ENCODE measurements around the gene ARRB1. TPM values are rescaled to one million over a fixed set of nuclear protein-coding genes. Genes with fewer than 3 reads are reported as not detected.
A peak's percentile ranks its signal among the peaks of the same experiment; 100 is the strongest.

The ARRB1 gene
- total RNA-seq, 2 experiments from 2014 or later: 42.6 to 69.3 TPM

DNA sequence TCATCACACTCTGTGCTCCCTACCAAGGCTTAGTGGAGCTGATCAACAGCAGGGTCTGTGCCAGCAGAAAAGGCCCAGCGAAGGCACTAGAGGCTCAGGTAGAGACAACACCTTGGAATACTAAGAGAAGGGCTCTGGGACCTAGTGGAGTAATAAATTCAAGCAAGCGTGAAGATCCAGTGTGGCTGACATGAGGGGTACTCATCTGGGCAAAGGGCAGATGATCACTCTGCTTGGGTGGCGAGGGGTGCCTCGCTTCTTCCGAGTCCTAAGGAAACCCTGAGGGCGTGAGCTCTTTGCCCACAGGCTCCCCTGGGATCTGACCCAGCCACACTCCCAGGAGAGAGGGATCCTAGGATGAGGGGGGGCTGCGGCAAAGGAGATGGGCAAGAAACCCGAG is 114.4 kb downstream of the ARRB1 start:
- H3K9me3 Mint-ChIP-seq (ENCODE audit: low read depth): no peaks in the 10 kb centered on the region
- DNase-seq: peak; percentile 14
- H3K4me3 Mint-ChIP-seq: no peak overlapping the region
- no peak overlapping the region for H3K27ac Mint-ChIP-seq
- peaks cover 45% of the 10 kb centered on the region for H3K27me3 Mint-ChIP-seq
- no peaks in the 10 kb centered on the region for H3K36me3 Mint-ChIP-seq
- no peak for ATAC-seq
- H3K4me1 Mint-ChIP-seq: peaks cover 3% of the 10 kb centered on the region
- CTCF ChIA-PET: interaction anchor here (3.4 to 17.1 kb wide), 2 partner anchors 11 to 95 kb away, joined by 20 to 572 read pairs; no protein-coding TSS in a partner anchor

DNA sequence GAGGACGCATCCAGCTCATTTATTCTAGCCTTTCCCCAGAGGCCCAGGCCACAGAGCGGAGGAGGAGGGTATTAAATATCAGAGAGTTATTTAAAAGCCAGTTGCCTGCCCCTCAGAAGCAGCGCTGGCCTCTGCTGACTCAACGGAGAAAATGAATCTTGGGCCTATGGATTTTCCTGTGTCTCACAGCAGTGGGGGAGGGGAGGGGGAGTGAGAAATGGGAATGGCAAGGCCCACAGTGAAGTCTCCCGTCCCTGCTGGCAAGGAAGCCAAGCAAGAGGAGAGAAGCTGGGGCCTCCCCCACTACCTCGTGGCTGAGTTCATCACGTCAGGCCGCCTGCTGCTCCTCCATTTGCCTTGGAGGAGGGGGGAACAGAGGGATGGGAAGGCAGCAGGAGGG is 115.4 kb downstream of the ARRB1 start:
- ATAC-seq: no peak
- peaks cover 3% of the 10 kb centered on the region for H3K4me1 Mint-ChIP-seq
- H3K9me3 Mint-ChIP-seq (ENCODE audit: low read depth): no peaks in the 10 kb centered on the region
- CTCF ChIA-PET: interaction anchor here (2.1 to 17.1 kb wide), 2 partner anchors 94 to 96 kb away, joined by 9 to 572 read pairs; no protein-coding TSS in a partner anchor
- H3K36me3 Mint-ChIP-seq: no peaks in the 10 kb centered on the region
- no peak overlapping the region for H3K4me3 Mint-ChIP-seq
- no peak overlapping the region for H3K27ac Mint-ChIP-seq
- peak; percentile 12 for DNase-seq
- peaks cover 48% of the 10 kb centered on the region for H3K27me3 Mint-ChIP-seq

DNA sequence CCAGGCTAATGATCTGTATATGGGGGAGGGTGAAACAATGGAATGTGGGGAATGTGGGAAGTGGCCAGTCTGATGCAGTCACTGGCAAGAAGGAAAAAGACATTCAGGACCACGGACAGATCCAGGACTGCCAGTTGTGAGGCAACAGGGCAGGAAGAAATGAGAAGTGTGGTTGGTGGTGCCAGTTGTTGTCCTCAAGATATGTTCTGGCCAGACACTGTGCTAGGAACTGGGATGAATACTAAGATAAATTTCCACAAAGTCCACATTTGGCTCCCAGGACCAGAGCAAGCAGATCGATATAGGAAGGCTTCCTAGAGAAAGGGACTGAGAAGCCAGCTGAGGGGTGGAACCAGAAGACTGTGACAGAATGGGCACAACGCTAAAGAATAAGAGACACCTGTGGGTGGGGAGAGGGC is 117.7 kb downstream of the ARRB1 start:
- no peaks in the 10 kb centered on the region for H3K36me3 Mint-ChIP-seq
- CTCF ChIA-PET: interaction anchor here (1.3 to 4.5 kb wide), 3 partner anchors 8 to 94 kb away, joined by 4 to 18 read pairs (median 9); partner anchors contain the start of gene TPBGL
- no peak overlapping the region for H3K27ac Mint-ChIP-seq
- H3K9me3 Mint-ChIP-seq (ENCODE audit: low read depth): no peaks in the 10 kb centered on the region
- H3K27me3 Mint-ChIP-seq: peaks cover 32% of the 10 kb centered on the region
- no peaks in the 10 kb centered on the region for H3K4me1 Mint-ChIP-seq
- peak; percentile 55 for DNase-seq
- no peak overlapping the region for H3K4me3 Mint-ChIP-seq
- no peak for ATAC-seq

DNA sequence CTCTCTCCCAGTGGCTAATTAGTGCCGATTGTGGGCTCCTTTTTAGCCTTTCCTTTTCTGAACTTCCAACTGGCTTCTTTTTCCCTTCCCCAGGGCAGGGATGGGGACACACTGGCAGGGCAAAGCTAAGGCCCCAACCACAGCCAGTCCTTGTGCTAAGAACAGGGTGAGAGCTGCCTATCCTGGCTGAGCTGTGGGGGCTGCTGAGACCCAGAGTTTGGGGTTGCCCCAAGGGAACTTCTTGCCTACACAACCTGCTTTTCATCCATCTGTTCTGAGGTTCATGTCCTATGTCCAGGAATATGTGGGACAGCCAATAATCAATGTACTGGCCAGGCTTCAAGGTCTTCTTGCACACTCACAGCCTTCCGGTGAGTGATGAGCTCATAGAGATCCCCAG is 120.8 kb downstream of the ARRB1 start:
- DNase-seq (no peak), ATAC-seq (no peak)
- CTCF ChIA-PET: interaction anchor here (1.1 to 4.5 kb wide), 3 partner anchors 11 to 26 kb away, joined by 3 to 18 read pairs (median 6); partner anchors contain the start of gene TPBGL
- Mint-ChIP-seq H3K27me3 (peaks cover 9% of the 10 kb centered on the region), H3K27ac (no peak overlapping the region), H3K9me3 (ENCODE audit: low read depth) (no peaks in the 10 kb centered on the region), H3K36me3 (no peaks in the 10 kb centered on the region), H3K4me3 (no peak overlapping the region), H3K4me1 (no peaks in the 10 kb centered on the region)

DNA sequence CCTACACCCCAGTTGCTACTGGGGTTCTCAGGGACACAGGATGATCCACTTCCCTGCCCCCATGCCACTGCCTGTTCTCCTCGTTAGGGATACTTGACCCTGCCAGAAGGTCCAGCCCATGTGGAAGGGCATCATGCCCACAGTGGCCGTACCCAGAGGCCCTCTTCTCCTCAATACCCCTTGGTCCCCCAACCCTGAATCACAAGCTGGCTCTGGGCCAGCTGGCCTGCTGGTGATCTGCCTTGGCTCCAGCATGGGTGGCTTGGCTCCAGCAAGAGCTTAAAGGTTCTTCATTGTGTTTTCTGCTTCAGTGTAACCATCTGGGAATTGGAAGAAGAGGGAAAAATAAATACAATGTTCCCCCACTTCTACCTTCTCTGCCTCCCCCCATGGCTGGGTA is 122.0 kb downstream of the ARRB1 start:
- no peaks in the 10 kb centered on the region for H3K4me1 Mint-ChIP-seq
- CTCF ChIA-PET: interaction anchor here (4.5 kb wide), 1 partner anchor 12 kb away, joined by 18 read pairs; the partner anchor contains the start of gene TPBGL

DNA sequence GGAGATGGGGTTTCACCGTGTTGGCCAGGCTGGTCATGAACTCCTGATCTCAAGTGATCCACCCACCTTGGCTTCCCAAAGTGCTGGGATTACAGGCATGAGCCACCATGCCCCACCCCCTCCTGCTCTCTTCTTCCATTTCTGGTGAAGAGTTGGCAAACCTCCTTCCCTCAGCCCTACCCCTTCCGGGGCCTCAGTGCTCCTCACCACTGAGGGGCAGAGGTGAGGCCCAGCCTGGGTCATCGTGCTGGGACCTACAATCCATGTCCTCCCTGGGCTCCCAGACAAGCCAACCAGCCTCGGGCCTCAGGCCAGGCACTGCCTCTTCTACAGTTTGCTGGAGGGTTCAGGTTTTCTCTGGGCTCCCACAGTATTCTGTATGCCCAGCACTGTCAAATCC is 125.7 kb downstream of the ARRB1 start:
- no peaks in the 10 kb centered on the region for H3K9me3 Mint-ChIP-seq (ENCODE audit: low read depth)
- H3K4me1 Mint-ChIP-seq: no peaks in the 10 kb centered on the region
- DNase-seq (no peak), ATAC-seq (no peak)
- no peak overlapping the region for H3K27ac Mint-ChIP-seq
- no peak overlapping the region for H3K4me3 Mint-ChIP-seq
- no peaks in the 10 kb centered on the region for H3K36me3 Mint-ChIP-seq
- CTCF ChIA-PET: interaction anchor here (0.8 to 1.3 kb wide), 4 partner anchors 15 to 80 kb away, joined by 3 to 4 read pairs (median 3); partner anchors contain the start of gene TPBGL
- peaks cover 5% of the 10 kb centered on the region for H3K27me3 Mint-ChIP-seq

More for the DNA sequence above, 122.0 kb downstream of the ARRB1 start:
- Mint-ChIP-seq H3K4me3 (no peak overlapping the region), H3K36me3 (no peaks in the 10 kb centered on the region), H3K27ac (no peak overlapping the region), H3K9me3 (ENCODE audit: low read depth) (no peaks in the 10 kb centered on the region), H3K27me3 (peaks cover 10% of the 10 kb centered on the region)
- DNase-seq (no peak), ATAC-seq (no peak)

DNA sequence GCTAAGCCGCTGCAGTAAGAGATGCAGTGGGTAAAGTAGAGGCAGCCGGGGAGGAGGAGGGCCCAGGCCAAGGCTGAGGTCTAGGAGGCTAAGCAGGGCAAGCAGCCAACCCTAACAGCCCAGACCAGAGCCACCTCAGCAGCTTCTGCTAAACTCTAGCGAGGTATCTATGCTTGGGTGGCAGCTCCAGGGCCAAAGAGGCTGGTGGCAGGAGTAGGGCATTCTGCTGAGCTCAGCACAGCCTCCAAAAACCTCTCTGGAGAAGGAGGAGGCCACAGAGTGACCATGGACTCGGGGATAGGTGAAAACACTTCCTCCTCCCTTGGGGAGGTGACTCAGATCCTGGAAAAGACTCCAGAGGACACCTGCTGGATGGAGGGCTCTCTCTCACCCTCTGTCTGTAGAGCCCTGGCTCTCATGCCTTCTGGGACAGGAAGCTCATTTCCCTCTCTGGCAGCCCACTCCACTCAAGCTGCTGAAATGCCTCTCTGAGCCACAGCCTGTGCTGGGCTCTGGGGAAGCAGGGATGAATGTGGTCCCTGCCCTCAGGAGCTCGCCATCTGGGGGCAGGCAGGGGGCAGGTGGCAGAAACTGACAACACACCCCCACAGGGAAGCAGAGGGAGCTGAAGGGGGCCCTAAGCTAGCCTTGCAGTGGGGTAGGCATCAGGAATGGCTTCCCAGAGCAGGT is 127.4 kb downstream of the ARRB1 start:
- Mint-ChIP-seq H3K4me3 (no peak overlapping the region), H3K36me3 (no peaks in the 10 kb centered on the region), H3K27me3 (peaks cover 14% of the 10 kb centered on the region), H3K4me1 (no peaks in the 10 kb centered on the region), H3K27ac (no peak overlapping the region), H3K9me3 (ENCODE audit: low read depth) (no peaks in the 10 kb centered on the region)
- CTCF ChIA-PET: interaction anchor here (0.6 to 1.6 kb wide), 6 partner anchors 10 to 90 kb away, joined by 3 to 6 read pairs (median 3); partner anchors contain the start of gene TPBGL
- no peak for ATAC-seq
- DNase-seq: no peak

DNA sequence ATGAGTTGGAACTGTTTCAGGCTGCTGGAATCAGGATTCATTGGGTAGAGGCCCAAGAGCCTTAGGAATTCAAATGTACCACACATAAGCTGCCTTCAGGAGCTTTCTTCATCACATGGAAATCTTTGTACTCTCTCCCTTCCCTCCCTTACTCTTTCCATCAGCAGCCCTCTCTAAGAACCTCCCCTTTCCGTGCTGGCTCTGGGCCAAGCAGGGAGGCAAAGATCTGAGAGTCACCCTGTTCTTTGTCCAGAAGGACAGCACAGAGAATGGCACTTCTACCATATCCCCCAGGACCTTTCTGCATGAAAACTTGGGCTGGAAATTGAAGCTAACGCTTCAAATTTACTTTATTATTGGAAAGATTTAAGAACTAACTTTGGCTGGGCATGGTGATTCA is 131.6 kb downstream of the ARRB1 start:
- Mint-ChIP-seq H3K4me3 (no peak overlapping the region), H3K27ac (no peak overlapping the region), H3K27me3 (peaks cover 36% of the 10 kb centered on the region), H3K36me3 (no peaks in the 10 kb centered on the region), H3K9me3 (ENCODE audit: low read depth) (no peaks in the 10 kb centered on the region), H3K4me1 (no peaks in the 10 kb centered on the region)
- CTCF ChIA-PET: interaction anchor here (1.8 kb wide), 1 partner anchor 79 kb away, joined by 4 read pairs; no protein-coding TSS in a partner anchor
- ATAC-seq (no peak), DNase-seq (no peak)

DNA sequence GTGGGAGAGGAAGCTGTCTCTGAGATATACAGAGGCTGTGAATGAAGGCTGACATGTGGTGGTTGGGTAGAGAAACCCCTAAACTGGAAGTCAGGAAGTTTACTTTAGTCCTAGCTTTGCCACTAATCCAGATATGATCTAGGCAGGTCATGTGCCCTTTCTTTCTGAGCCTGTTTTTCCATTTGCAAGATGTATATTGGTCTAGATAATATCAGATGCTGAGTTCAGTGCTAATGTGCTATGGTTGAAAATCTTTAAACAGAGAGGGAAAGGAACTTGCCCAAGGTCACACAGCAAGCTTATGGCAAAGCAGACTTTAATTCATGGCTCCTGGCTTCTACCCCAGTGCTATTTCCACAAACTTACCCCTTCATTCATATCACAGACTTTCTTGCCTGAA is 136.6 kb downstream of the ARRB1 start:
- H3K27ac Mint-ChIP-seq: no peak overlapping the region
- CTCF ChIA-PET: interaction anchor here (0.9 to 3.4 kb wide), 14 partner anchors 9 to 192 kb away, joined by 3 to 27 read pairs (median 5); partner anchors contain the start of gene TPBGL

DNA sequence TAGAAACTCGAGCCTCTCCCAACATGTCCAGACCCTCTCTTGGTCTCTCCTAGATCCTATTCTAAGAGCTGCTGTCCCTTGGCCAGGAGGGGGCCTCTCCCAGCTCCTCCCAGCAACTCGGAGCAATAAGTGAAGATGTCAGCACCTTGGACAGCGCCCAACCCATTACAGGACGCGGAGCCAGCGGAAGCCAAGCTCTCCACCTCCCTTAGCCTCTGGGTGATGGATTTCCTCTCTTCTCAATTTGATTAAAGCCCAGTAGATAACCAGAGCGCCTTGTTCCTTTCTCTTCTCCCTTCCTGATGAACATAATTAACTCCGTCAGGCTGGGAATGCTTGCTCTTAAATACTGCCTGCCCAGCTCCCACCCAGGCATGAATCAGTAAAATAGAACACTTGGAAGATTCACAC is 137.0 kb downstream of the ARRB1 start:
- Mint-ChIP-seq H3K27ac (no peak overlapping the region), H3K4me3 (no peak overlapping the region), H3K27me3 (peaks cover 37% of the 10 kb centered on the region), H3K36me3 (no peaks in the 10 kb centered on the region), H3K9me3 (ENCODE audit: low read depth) (no peaks in the 10 kb centered on the region), H3K4me1 (peaks cover 3% of the 10 kb centered on the region)
- DNase-seq: peak; percentile 88
- ATAC-seq: peak; percentile 85
- CTCF ChIA-PET: interaction anchor here (0.9 to 3.4 kb wide), 14 partner anchors 9 to 192 kb away, joined by 3 to 27 read pairs (median 5); partner anchors contain the start of gene TPBGL

More for the DNA sequence above, 136.6 kb downstream of the ARRB1 start:
- H3K4me3 Mint-ChIP-seq: no peak overlapping the region
- H3K4me1 Mint-ChIP-seq: peaks cover 3% of the 10 kb centered on the region
- H3K9me3 Mint-ChIP-seq (ENCODE audit: low read depth): no peaks in the 10 kb centered on the region
- no peaks in the 10 kb centered on the region for H3K36me3 Mint-ChIP-seq
- no peak for ATAC-seq
- no peak for DNase-seq
- peaks cover 41% of the 10 kb centered on the region for H3K27me3 Mint-ChIP-seq

Small RNA genes within 50 kb of the gene (microRNA-seq; reads per million reads assigned to microRNA genes)
- 25.1 reads per million, percentile 46 among the genes with 10 or more reads in this experiment for gene MIR326

Other genes starting within 250 kb of the ARRB1 start
- gene SLCO2B1, start 200.6 kb downstream of the ARRB1 start, total RNA-seq: not detected
- gene TPBGL, start 110.9 kb downstream of the ARRB1 start, total RNA-seq: under 1 TPM; 0.07 to 0.15 TPM
- gene RPS3, start 47.9 kb upstream of the ARRB1 start, total RNA-seq: 1,000 to 10,000 TPM; 2,848 to 3,262 TPM
- gene KLHL35, start 81.5 kb upstream of the ARRB1 start, total RNA-seq: under 1 TPM in 1 of 2 experiments, not detected in 1; 0.47 TPM
- 10 to 100 TPM; 11.3 to 33.9 TPM for gene GDPD5, start 174.3 kb upstream of the ARRB1 start, total RNA-seq
- gene SERPINH1, start 210.6 kb upstream of the ARRB1 start, total RNA-seq: 10 to 100 TPM in 1 of 2 experiments, 1 to 10 TPM in 1; 8.1 to 10.6 TPM